GM19240 (cell line): ENCODE measurements around the gene DCBLD1.
A peak's percentile ranks its signal among the peaks of the same experiment; 100 is the strongest.

Source experiments
- DNase-seq: peaks from one replicate; pipeline ENCODE4 v3.0.0; 2011; ENCODE audit warnings: low spot score; ENCODE audit not compliant: insufficient read length

The DCBLD1 gene

DNA sequence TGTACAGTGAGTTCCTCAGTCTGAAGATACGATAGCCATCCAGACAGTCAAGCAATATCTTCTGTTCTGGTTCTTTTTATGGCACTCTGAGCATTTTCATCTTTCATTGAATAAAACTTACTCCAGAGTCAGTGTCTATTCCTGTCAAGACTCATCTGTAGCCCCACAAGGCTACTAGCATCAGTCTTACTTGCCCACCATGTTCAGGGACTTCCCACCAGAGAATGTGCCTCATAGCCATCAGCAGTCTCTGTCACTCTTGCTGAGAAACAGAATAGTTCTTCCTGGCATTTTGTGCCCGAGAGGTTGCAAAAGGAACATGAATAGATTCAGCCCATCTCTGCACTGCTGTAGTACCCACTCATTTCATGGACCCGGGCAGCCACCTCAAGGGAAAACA lies 12.7 kb upstream of the DCBLD1 start:
- DNase-seq, result no peak

- no peak for DNase-seq
These were observed 9.8 kb upstream of the DCBLD1 start for GRCh38 chr6:117472667-117473066.

DNA sequence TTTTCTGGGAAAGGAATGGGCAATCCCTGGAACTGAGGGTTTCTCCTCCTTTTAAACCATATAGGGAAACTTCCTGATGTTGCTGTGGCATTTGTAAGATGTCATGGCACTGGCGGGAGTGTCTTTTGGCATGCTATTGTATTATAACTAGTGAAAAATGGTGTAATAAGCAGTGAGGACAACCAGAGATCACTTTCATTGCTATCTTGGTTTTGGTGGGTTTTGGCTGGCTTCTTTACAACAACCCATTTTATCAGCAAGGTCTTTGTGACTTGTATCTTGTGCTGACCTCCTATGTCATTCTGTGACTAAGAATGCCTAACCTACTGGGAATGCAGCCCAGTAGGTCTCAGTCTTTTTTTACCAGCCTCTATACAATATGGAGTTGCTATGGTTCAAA lies 9.1 kb upstream of the DCBLD1 start:
- no peak for DNase-seq

GRCh38 chr6:117477988-117478852 lies 4.3 kb upstream of the DCBLD1 start:
- no peak for DNase-seq

- DNase-seq, result no peak
These were observed 3.6 kb upstream of the DCBLD1 start for GRCh38 chr6:117478853-117479231.

DNA sequence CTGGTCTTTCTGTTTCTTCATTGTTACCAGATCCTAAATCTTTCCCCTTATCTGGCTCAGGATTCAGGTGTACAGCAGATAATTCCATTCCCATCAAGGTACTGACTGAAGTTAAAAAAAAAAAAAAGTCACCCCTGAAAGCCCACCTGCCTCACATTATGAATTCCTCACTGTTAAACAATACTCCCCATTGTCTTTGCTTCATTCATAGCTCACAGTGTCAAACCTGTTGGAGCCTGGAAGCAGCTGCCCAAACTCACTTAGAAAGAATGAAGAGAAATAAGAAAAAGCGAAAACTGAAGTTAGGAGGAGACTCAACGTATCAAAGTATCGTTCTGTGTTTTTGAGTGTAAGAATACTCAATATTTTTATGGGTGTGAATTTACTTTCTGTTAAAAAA lies 1.8 kb upstream of the DCBLD1 start:
- DNase-seq, result no peak

DNA sequence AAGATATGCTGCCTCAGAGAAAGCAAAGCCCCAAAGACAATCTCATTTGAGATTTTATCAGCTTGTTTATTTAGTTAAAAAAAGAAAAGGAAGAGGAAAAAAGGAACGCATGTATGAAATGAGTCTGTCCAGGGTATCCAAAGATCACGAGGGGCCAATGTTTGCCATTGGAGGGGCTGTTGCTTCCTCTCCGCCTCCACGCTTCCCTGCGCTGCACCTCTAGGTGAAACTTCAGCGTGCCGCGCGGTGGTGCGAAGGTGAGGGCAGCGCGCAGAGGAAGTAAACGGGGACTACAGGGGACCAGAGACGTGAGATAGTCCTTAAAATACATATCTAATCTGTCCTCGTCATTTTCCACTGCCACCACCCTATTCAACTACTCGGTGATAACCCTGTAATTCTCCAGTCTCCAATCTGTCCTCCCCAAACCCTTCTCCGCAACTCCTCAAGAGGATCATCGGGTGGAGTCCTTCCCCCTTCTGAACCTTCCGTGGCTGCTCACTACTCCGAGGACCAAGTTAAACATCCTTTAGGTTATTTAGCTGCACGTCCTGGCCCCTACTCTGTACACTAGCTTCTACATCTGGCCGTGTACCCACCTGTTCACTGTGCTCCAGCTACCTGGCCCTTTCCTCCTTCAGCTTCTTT lies 1.1 kb upstream of the DCBLD1 start:
- DNase-seq, result no peak

DNA sequence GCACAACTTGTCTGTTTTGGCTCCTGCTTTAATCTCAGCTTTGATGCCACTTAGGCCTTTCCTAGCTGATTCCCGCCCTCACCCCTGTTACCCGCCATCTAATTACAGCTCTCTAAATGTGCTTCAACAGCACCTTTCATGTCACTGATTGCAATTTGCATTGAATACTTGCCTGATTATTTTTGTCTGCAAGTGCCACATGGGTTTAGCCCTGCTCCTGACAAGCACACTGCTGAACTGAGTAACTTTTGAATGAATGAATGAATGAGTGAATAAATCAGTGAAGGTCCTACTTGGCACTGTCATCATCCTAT lies 591 bp upstream of the DCBLD1 start:
- DNase-seq, result no peak

- no peak for DNase-seq
These were observed 650 bp downstream of the DCBLD1 start for GRCh38 chr6:117483004-117483644.

DNA sequence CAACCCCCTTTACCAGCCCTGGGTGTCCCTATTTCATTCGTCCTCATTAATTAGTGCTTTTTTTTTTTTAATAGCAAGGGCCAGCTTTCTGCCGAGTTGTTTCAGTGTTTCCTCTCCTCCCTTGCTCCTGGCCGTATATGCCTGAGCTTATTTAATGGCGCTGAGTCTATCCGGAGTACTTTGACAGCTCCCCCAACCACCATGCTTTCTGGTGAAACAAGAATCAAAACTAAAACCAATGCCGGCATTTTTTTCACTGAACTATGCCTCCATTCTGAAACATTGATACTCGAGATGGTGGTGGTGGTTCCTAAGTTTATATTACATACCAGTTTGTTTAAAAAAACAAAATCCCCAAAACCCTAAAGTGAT lies 1.2 kb downstream of the DCBLD1 start:
- DNase-seq, result peak; percentile 40

DNA sequence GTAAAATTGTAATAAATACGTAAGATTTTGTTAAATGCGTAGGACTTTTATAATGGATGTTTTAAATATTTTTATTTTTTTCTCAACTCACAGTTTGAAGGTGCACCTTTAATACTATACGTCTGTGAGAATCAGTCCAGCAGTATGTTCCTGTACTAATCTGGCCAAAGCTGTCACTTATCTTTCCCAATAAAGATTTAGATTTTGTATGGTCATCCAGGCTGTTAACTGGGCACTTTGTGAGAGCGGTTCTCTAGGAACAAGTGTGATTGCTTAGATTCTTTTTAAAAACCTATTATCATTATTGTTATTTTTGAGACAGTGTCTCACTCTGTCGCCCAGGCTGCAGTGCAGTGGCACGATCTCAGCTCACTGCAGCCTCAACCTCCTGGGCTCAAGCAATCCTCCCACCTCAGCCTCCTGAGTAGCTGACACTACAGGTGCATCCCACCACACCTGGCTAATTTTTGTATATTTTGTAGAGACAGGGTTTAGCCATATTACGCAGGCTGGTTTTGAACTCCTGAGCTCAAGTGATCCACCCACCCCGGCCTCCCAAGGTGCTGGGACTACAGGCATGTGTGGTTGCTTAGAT lies 1.7 kb downstream of the DCBLD1 start:
- no peak for DNase-seq

DNA sequence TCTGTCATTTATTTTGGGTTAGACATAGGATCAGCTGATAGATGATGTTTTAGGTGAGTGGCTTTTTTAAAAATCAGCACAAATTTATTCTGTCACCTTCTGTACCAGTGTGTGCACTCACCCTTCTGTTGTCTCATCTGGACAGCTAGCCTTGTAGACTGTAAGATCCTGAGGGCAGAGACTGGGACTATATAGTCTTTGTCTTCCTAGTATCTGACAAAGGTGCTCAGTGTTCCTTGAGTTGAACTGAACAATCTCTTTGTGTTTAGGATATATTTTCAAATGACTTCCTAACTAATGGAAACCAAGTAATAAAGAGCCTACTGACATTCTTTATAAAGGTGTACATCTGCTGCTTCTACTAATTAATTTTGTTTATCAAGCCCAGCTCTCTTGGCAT lies 3.0 kb downstream of the DCBLD1 start:
- no peak for DNase-seq

GRCh38 chr6:117487821-117488220 lies 5.3 kb downstream of the DCBLD1 start:
- DNase-seq, result no peak

- no peak for DNase-seq
These were observed 6.5 kb downstream of the DCBLD1 start for GRCh38 chr6:117489003-117489402.

GRCh38 chr6:117491916-117492315 lies 9.4 kb downstream of the DCBLD1 start:
- no peak for DNase-seq

DNA sequence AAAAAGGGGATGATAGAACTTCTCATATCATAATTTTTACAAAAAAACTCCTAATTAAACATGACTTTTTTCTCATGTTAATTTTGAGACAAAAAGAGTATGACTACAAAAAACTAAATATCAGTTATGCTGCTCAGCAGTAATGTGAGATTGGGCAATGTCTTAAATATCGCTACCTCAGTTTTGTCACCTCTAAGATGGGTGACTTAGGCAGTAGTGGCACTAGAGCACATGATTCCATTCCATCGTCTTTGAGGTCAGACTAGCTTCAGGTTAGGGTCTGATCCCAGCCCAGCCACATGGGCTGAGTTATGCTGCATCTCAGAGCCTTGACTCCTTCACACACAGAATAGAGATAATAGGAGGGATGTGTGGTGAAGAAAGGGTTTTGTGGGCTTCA lies 11.0 kb downstream of the DCBLD1 start:
- no peak for DNase-seq

- no peak for DNase-seq
These were observed 11.8 kb downstream of the DCBLD1 start for GRCh38 chr6:117494283-117494682.

GRCh38 chr6:117494694-117495318 lies 12.3 kb downstream of the DCBLD1 start:
- DNase-seq, result no peak

DNA sequence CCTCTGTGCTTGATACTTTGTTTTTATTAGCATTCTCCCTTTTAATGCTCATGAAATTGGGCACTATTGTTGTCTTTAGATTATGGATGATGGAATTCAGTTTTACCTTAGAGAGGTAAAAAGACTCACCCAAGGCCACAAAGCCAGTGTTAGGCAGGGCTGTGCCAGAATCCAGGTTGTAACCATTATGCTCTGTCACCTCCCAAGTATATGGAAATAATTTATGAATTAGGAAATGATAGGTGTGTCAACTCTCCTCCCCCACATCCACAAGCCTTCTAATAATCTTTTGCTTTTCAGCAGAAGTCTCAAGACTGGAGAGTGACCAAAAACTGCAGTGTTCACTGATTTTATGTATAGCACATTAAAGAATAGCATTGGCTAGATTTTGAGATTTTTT lies 13.0 kb downstream of the DCBLD1 start:
- DNase-seq, result no peak

DNA sequence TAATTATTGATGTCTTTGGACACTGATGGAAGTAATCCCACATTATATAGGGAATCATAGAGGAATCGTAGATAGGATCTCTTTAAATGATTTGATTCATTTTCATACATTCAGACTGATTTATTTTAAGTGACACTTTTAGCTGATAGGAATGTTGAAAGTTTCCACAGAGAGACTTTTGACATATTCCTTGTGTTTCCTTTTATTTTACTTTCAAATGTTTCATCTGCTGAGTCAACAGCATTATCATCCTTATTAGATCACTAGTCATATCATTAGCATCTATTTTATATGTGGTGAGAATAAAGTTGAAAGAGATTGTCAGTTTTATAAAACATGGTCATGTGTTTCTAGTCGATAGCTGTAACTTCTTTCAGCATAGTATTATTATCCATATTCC lies 13.4 kb downstream of the DCBLD1 start:
- DNase-seq, result no peak

- DNase-seq, result no peak
These were observed 14.0 kb downstream of the DCBLD1 start for GRCh38 chr6:117496383-117496990.

GRCh38 chr6:117497237-117497636 lies 14.8 kb downstream of the DCBLD1 start:
- DNase-seq, result no peak
